H1 (cell line): Measurements from ENCODE around the gene TBC1D9B. TPM values are rescaled to one million over a fixed set of nuclear protein-coding genes. Genes with fewer than 3 reads are reported as not detected.

ENCODE experiments used
- CTCF ChIA-PET: fragments of 300-600 bp; sonication (Branson Sonifier 250); formaldehyde crosslinking; loops from one replicate; lab custom pipeline; 2021; ENCODE audit not compliant: partially characterized antibody; lab: Charles Lee
- POLR2A ChIA-PET: fragments of 300-600 bp; sonication (Branson Sonifier 250); formaldehyde crosslinking; loops from one replicate; lab custom pipeline; 2021; ENCODE audit warnings: inconsistent platforms; ENCODE audit not compliant: partially characterized antibody; lab: Charles Lee
- DNase-seq, 2 experiments: peaks; one replicate each; pipeline versions ENCODE4 v3.0.0 to v3.0.0-alpha.2; 2010 to 2022; ENCODE audit warnings: low spot score in 2 of 2, low read depth in 1 of 2, mixed read lengths in 1 of 2
- FAIRE-seq: peaks from 2 replicates; lab custom pipeline; 2011; peaks lifted over from hg19 to GRCh38; lab: Jason Lieb, UNC
- H2AFZ ChIP-seq: 2 replicates; pipeline ENCODE4 v1.8.1; 2012; ENCODE audit warnings: low read length, inconsistent platforms
- H2AK5ac ChIP-seq: 2 replicates; pipeline ENCODE4 v1.6.1; 2013; ENCODE audit warnings: low read depth, low read length
- H2BK120ac ChIP-seq: replicated peaks from 2 replicates; pipeline ENCODE3; 2013; ENCODE audit warnings: low read depth, low read length, inconsistent platforms
- H2BK12ac ChIP-seq: 2 replicates; pipeline ENCODE4 v1.6.1; 2013; ENCODE audit warnings: low read depth, low read length
- H2BK15ac ChIP-seq: 2 replicates; pipeline ENCODE4 v1.6.1; 2013; ENCODE audit warnings: low read length
- H2BK20ac ChIP-seq: 2 replicates; pipeline ENCODE4 v1.6.1; 2013; ENCODE audit warnings: low read length
- H2BK5ac ChIP-seq: 2 replicates; pipeline ENCODE4 v1.6.1; 2013; ENCODE audit warnings: low read depth, low read length
- H3K14ac ChIP-seq: 2 replicates; pipeline ENCODE4 v1.6.1; 2013; ENCODE audit warnings: inconsistent platforms; ENCODE audit not compliant: insufficient read length
- H3K18ac ChIP-seq: 2 replicates; pipeline ENCODE4 v1.6.1; 2013; ENCODE audit warnings: low read length; ENCODE audit errors: extremely low read depth
- H3K23ac ChIP-seq: 2 replicates; pipeline ENCODE4 v1.6.1; 2013; ENCODE audit warnings: inconsistent platforms; ENCODE audit not compliant: insufficient read length
- H3K23me2 ChIP-seq: 2 replicates; pipeline ENCODE4 v1.6.1; 2013; ENCODE audit warnings: low read depth, low read length
- H3K27ac ChIP-seq: 2 replicates; pipeline ENCODE4 v1.6.1; 2011; ENCODE audit warnings: low read depth, low read length, inconsistent platforms
- H3K27me3 ChIP-seq, 4 experiments: replicated peaks in 1 of 4; 1 replicate in 1 of 4; 2 replicates in 3 of 4; pipeline versions ENCODE4 v1.6.1 to v1.8.1; 2011 to 2013; ENCODE audit warnings: low read length in 3 of 4, mild to moderate bottlenecking in 3 of 4, inconsistent platforms in 2 of 4, mixed read lengths in 2 of 4, moderate library complexity in 1 of 4; ENCODE audit not compliant: control insufficient read depth in 3 of 4, insufficient read depth in 3 of 4; ENCODE audit errors: extremely low read depth in 1 of 4
- H3K36me3 ChIP-seq, 4 experiments: 2 replicates each; pipeline versions ENCODE4 v1.6.1 to v1.8.1; 2011 to 2013; ENCODE audit warnings: mild to moderate bottlenecking in 4 of 4, low read length in 3 of 4, moderate library complexity in 2 of 4, control low read depth in 1 of 4, inconsistent platforms in 1 of 4; ENCODE audit not compliant: insufficient read depth in 4 of 4, control insufficient read depth in 2 of 4
- H3K4ac ChIP-seq: replicated peaks from 2 replicates; pipeline ENCODE3; 2013; ENCODE audit warnings: low read length, low read depth, mixed read lengths, inconsistent platforms; ENCODE audit not compliant: insufficient read length
- H3K4me1 ChIP-seq, 4 experiments: replicated peaks in 1 of 4; 1 replicate in 1 of 4; 2 replicates in 3 of 4; pipeline versions ENCODE4 v1.6.1 to v1.8.1; 2011 to 2013; ENCODE audit warnings: low read length in 3 of 4, inconsistent platforms in 2 of 4, mixed read lengths in 1 of 4; ENCODE audit not compliant: insufficient read depth in 4 of 4, control insufficient read depth in 3 of 4
- H3K4me2 ChIP-seq, 2 experiments: 2 replicates each; pipeline versions ENCODE4 v1.6.1 to v1.8.1; 2011 to 2013; ENCODE audit warnings: low read depth in 2 of 2, low read length in 2 of 2, control low read depth in 1 of 2, inconsistent platforms in 1 of 2, mild to moderate bottlenecking in 1 of 2; ENCODE audit not compliant: insufficient read depth in 1 of 2
- H3K4me3 ChIP-seq, 4 experiments: fragments of 200-600, 300-600 bp in 1 of 4; sonication (generic), shearing (Covaris generic), sonication (Bioruptor Twin) in 1 of 4; 2 replicates each; pipeline versions ENCODE4 v1.5.1 to v1.8.1; 2011 to 2016; ENCODE audit warnings: low read length in 4 of 4, low read depth in 3 of 4, control low read depth in 2 of 4, inconsistent platforms in 2 of 4, mild to moderate bottlenecking in 2 of 4, mixed read lengths in 1 of 4, moderate library complexity in 1 of 4; ENCODE audit not compliant: insufficient read depth in 2 of 4; ENCODE audit errors: extremely low read depth in 1 of 4
- H3K56ac ChIP-seq: replicated peaks from 2 replicates; pipeline ENCODE3; 2013; ENCODE audit warnings: low read depth, mild to moderate bottlenecking, mixed read lengths, low read length, inconsistent platforms; ENCODE audit not compliant: insufficient read length
- H3K79me1 ChIP-seq: 2 replicates; pipeline ENCODE4 v1.6.1; 2013; ENCODE audit warnings: low read depth, low read length, control low read depth
- H3K79me2 ChIP-seq, 2 experiments: 2 replicates each; pipeline versions ENCODE4 v1.6.1 to v1.8.1; 2012 to 2013; ENCODE audit warnings: low read length in 2 of 2, mild to moderate bottlenecking in 2 of 2, inconsistent platforms in 1 of 2; ENCODE audit not compliant: insufficient read depth in 2 of 2, control insufficient read depth in 1 of 2
- H3K9ac ChIP-seq, 4 experiments: replicated peaks in 1 of 4; 1 replicate in 1 of 4; 2 replicates in 3 of 4; pipeline versions ENCODE4 v1.6.1 to v1.8.1; 2011 to 2013; ENCODE audit warnings: low read depth in 3 of 4, low read length in 3 of 4, control low read depth in 2 of 4, mild to moderate bottlenecking in 2 of 4, moderate library complexity in 2 of 4, inconsistent platforms in 1 of 4; ENCODE audit errors: extremely low read depth in 1 of 4
- H3K9me3 ChIP-seq, 2 experiments: 2 replicates each; pipeline versions ENCODE4 v1.6.1 to v1.8.1; 2012 to 2013; ENCODE audit warnings: mild to moderate bottlenecking in 2 of 2, moderate library complexity in 2 of 2, control low read depth in 1 of 2, inconsistent platforms in 1 of 2, low read depth in 1 of 2, low read length in 1 of 2, mixed read lengths in 1 of 2; ENCODE audit not compliant: insufficient read depth in 2 of 2
- H4K20me1 ChIP-seq, 2 experiments: replicated peaks in 1 of 2; 2 replicates each; pipeline versions ENCODE3 to v1.8.1; 2011 to 2013; ENCODE audit warnings: inconsistent platforms in 2 of 2, low read length in 2 of 2, mild to moderate bottlenecking in 1 of 2; ENCODE audit not compliant: insufficient read depth in 2 of 2, control insufficient read depth in 1 of 2
- H4K5ac ChIP-seq: 2 replicates; pipeline ENCODE4 v1.6.1; 2013; ENCODE audit warnings: low read length, low read depth, mixed read lengths, inconsistent platforms; ENCODE audit not compliant: insufficient read length
- H4K8ac ChIP-seq: 2 replicates; pipeline ENCODE4 v1.8.0; 2013; ENCODE audit warnings: mild to moderate bottlenecking, moderate library complexity, low read length, inconsistent platforms; ENCODE audit not compliant: insufficient read depth; ENCODE audit errors: extremely low read depth
- H4K91ac ChIP-seq: replicated peaks from 2 replicates; pipeline ENCODE3; 2013; ENCODE audit warnings: low read length, mixed read lengths, inconsistent platforms; ENCODE audit not compliant: insufficient read length
- BACH1 ChIP-seq: IDR thresholded peaks from 2 replicates; pipeline ENCODE4 v1.6.1; 2012; ENCODE audit warnings: low read length, improper control_type of control experiment
- HDAC6 ChIP-seq: IDR thresholded peaks from one replicate; pipeline ENCODE4 v1.7.1; 2012; ENCODE audit warnings: low read depth, mild to moderate bottlenecking, inconsistent platforms, low read length, moderate library complexity
- KDM1A ChIP-seq: fragments of 200-600, 300-600 bp; sonication (generic); IDR thresholded peaks from 2 replicates; pipeline ENCODE4 v1.7.1; 2016; ENCODE audit warnings: mild to moderate bottlenecking, low read length, borderline replicate concordance
- KDM4A ChIP-seq: IDR thresholded peaks from one replicate; pipeline ENCODE4 v1.7.1; 2012; ENCODE audit warnings: low read depth, mild to moderate bottlenecking, moderate library complexity, low read length, inconsistent platforms; ENCODE audit not compliant: severe bottlenecking
- SIRT6 ChIP-seq: IDR thresholded peaks from one replicate; pipeline ENCODE4 v1.7.1; 2012; ENCODE audit warnings: low read length, inconsistent platforms
- SP1 ChIP-seq: IDR thresholded peaks from 2 replicates; pipeline ENCODE4 v1.6.1; 2011; ENCODE audit warnings: low read depth, low read length
- SP4 ChIP-seq: IDR thresholded peaks from 2 replicates; pipeline ENCODE4 v1.6.1; 2012; ENCODE audit warnings: low read length, inconsistent platforms
- TCF12 ChIP-seq: IDR thresholded peaks from 2 replicates; pipeline ENCODE4 v1.6.1; 2011; ENCODE audit warnings: low read depth, mild to moderate bottlenecking, low read length
- WGBS, 2 experiments: shearing (Covaris generic) in 1 of 2; methylation state at CpG; one replicate each; pipeline versions ENCODE4 v1.1.6 to v1.1.7; 2013 to 2015; ENCODE audit warnings: low lambda C conversion rate in 2 of 2, mixed read lengths in 2 of 2, inconsistent platforms in 1 of 2, low coverage in 1 of 2, missing lambda C conversion rate in 1 of 2; ENCODE audit not compliant: insufficient replicate concordance in 2 of 2, insufficient coverage in 1 of 2, insufficient read length in 1 of 2; ENCODE audit errors: extremely low coverage in 1 of 2, missing lambda C conversion rate in 1 of 2; 5-methylcytosine and 5-hydroxymethylcytosine counted together
- polyA plus RNA-seq, 7 experiments: library from polyadenylated mRNA; depleted of rRNA in 3 of 7; stranded (reverse) in 5 of 7; unstranded in 2 of 7; fragments of >200 nt in 5 of 7; fragments of 200-250 nt in 2 of 7; gene quantifications; 1 replicate in 5 of 7; 2 replicates in 1 of 7; 4 replicates in 1 of 7; pipeline versions ENCODE4 v1.2.1 to v1.2.3, GENCODE V29; 2011 to 2013; ENCODE audit warnings: missing spikeins in 2 of 7, mixed read lengths in 2 of 7
- total RNA-seq: library from RNA; stranded (reverse); fragmentation: NEBNext Ultra II Directional; extraction: Animal tissue kit (Norgen Biotek cat#: 25700); gene quantifications from 2 replicates; pipeline ENCODE4 v1.2.1, GENCODE V29; 2021

The TBC1D9B gene
- total and polyA plus RNA-seq, 2 of the 8 experiments (the other 6 are each of a cell fraction or from before 2014, with no cell fraction given) = 33.6 to 57.1 TPM

GRCh38 chr5:179816401-179816795, 91.3 kb downstream of the TBC1D9B start:
- no peak overlapping the region for H3K56ac ChIP-seq
- TF ChIP-seq SP4 (no peak), SP1 (no peak), KDM4A (no peak), HDAC6 (no peak), TCF12 (no peak), SIRT6 (no peak), BACH1 (no peak), KDM1A (no peak)

More at GRCh38 chr5:179816401-179816795, 91.3 kb downstream of the TBC1D9B start:
- Histone ChIP-seq H2BK120ac (no peak overlapping the region), H2BK12ac (no peak overlapping the region), H4K5ac (no peak overlapping the region), H3K27ac (no peak overlapping the region), H4K8ac (no peak overlapping the region), H2BK5ac (no peak overlapping the region), H3K9ac (no peak overlapping the region), H3K14ac (no peak overlapping the region), H3K4me3 (peak overlapping the region; percentile 32 to 62 (median 40)), H2BK20ac (no peak overlapping the region), H4K91ac (no peak overlapping the region), H3K23me2 (peaks cover 13% of the 10 kb centered on the region; the same call in 1 of the 2 replicates), H3K9me3 (no peaks in the 10 kb centered on the region), H3K4me1 (peaks cover 0 to 31% (median 27%) of the 10 kb centered on the region in 4 experiments; a peak in 6 of 7 replicates), H3K4me2 (peak overlapping the region; percentile 54 to 71), H2AFZ (no peak overlapping the region), H3K79me1 (no peaks in the 10 kb centered on the region), H3K23ac (no peak overlapping the region), H3K36me3 (peaks cover 0 to 5% (median 0%) of the 10 kb centered on the region in 4 experiments; a peak in 1 of 8 replicates), H2AK5ac (no peak overlapping the region), H3K18ac (no peak overlapping the region), H3K79me2 (peaks cover 0 to 4% of the 10 kb centered on the region in 2 experiments; a peak in 2 of 4 replicates), H3K27me3 (peaks cover 0 to 5% (median 2%) of the 10 kb centered on the region in 4 experiments; a peak in 2 of 7 replicates), H3K4ac (no peak overlapping the region), H4K20me1 (no peaks in the 10 kb centered on the region), H2BK15ac (no peak overlapping the region)
- FAIRE-seq = no peak
- 43% methylated on average over 19 of the region's 23 CpGs; no CpG with 5 or more reads in 1 of the 2 experiments for WGBS, 2 experiments
- DNase-seq = no peak
- ChIA-PET CTCF (interaction anchor here (1.4 to 3.3 kb wide), 2 partner anchors 14 to 54 kb away, joined by 6 to 11 read pairs; no protein-coding TSS in a partner anchor), POLR2A (interaction anchor here (1.1 to 12.6 kb wide), 8 partner anchors 11 to 254 kb away, joined by 3 to 207 read pairs (median 4); partner anchors contain the start of genes HNRNPH1, LTC4S and MGAT4B)
